ENCODE data around the gene BEST2. TPM values are rescaled to one million over a fixed set of nuclear protein-coding genes. Genes with fewer than 3 reads are reported as not detected.

The BEST2 gene
- total RNA-seq, 1 donor from 2014 or later = not detected

GRCh38 chr19:12774588-12775555 lies 23.3 kb downstream of the BEST2 start, which contains the start of gene HOOK2:
Gene HOOK2 (minus strand): TSS chr19:12775552. CDS start chr19:12775449, 103 bp downstream.
- peak within 1 kb of the TSS; percentile 73 for H3K27ac Mint-ChIP-seq
- no peaks in the 10 kb centered on the region for H3K36me3 Mint-ChIP-seq (ENCODE audit: low read depth)
- TF ChIP-seq CTCF (IDR thresholded peaks at IDR 0.05) = no peak
- peak within 1 kb of the TSS; percentile 80 for H3K4me3 Mint-ChIP-seq
- no peaks in the 10 kb centered on the region for H3K9me3 Mint-ChIP-seq
- intact Hi-C loops (cut with micrococcal nuclease) = no loop called here
- DNase-seq (no peak), ATAC-seq (ENCODE audit: low read depth) (no peak)
- peaks cover 37% of the 10 kb centered on the region for H3K4me1 Mint-ChIP-seq
- POLR2A ChIA-PET = interaction anchor here (1.0 to 12.7 kb wide), 4 partner anchors 17 to 52 kb away, joined by 3 to 909 read pairs (median 5); partner anchors contain the start of genes JUNB and RNASEH2A
- H3K27me3 Mint-ChIP-seq = no peaks in the 10 kb centered on the region
- CTCF ChIA-PET = interaction anchor here (1.3 to 9.1 kb wide), 2 partner anchors 9 to 21 kb away, joined by 9 to 278 read pairs; partner anchors contain the start of gene JUNB

- Mint-ChIP-seq H3K36me3 (ENCODE audit: low read depth) (no peaks in the 10 kb centered on the region), H3K27me3 (no peaks in the 10 kb centered on the region), H3K4me3 (peak overlapping the region; percentile 83), H3K27ac (peak overlapping the region; percentile 87), H3K9me3 (no peaks in the 10 kb centered on the region), H3K4me1 (peaks cover 48% of the 10 kb centered on the region)
- intact Hi-C loops (cut with micrococcal nuclease) = loop anchor here (1.0 kb wide), 2 partner anchors 11 to 19 kb away; no protein-coding TSS in a partner anchor
- peak; percentile 73 for TF ChIP-seq CTCF (IDR thresholded peaks at IDR 0.05)
- ATAC-seq (ENCODE audit: low read depth) (peak; percentile 37), DNase-seq (peak; percentile 85)
- ChIA-PET CTCF (interaction anchor here (0.6 to 9.1 kb wide), 11 partner anchors 10 to 95 kb away, joined by 3 to 278 read pairs (median 7); partner anchors contain the start of genes JUNB and RNASEH2A), POLR2A (interaction anchor here (0.5 to 12.7 kb wide), 9 partner anchors 13 to 167 kb away, joined by 3 to 909 read pairs (median 3); partner anchors contain the start of genes JUNB, MAN2B1, TNPO2 and WDR83)
These were observed 25.8 kb downstream of the BEST2 start for GRCh38 chr19:12777217-12778016.

- CTCF ChIA-PET = interaction anchor here (1.0 to 9.1 kb wide), 7 partner anchors 9 to 70 kb away, joined by 4 to 278 read pairs (median 13); partner anchors contain the start of genes JUNB and RNASEH2A
- Mint-ChIP-seq H3K27ac (peak overlapping the region; percentile 87), H3K27me3 (no peaks in the 10 kb centered on the region), H3K4me3 (peak overlapping the region; percentile 83), H3K36me3 (ENCODE audit: low read depth) (no peaks in the 10 kb centered on the region), H3K9me3 (no peaks in the 10 kb centered on the region), H3K4me1 (peaks cover 49% of the 10 kb centered on the region)
- POLR2A ChIA-PET = interaction anchor here (0.7 to 12.7 kb wide), 10 partner anchors 14 to 168 kb away, joined by 3 to 909 read pairs (median 4); partner anchors contain the start of genes JUNB, MAN2B1, THSD8 and TNPO2
- intact Hi-C loops (cut with micrococcal nuclease) = no loop called here
- DNase-seq (peak; percentile 51), ATAC-seq (ENCODE audit: low read depth) (peak; percentile 8)
- TF ChIP-seq CTCF (IDR thresholded peaks at IDR 0.05) = no peak
These were observed 26.7 kb downstream of the BEST2 start for GRCh38 chr19:12778017-12778904.

GRCh38 chr19:12778905-12779161 lies 27.2 kb downstream of the BEST2 start:
- peak overlapping the region; percentile 83 for H3K4me3 Mint-ChIP-seq
- ChIA-PET CTCF (interaction anchor here (1.0 to 9.1 kb wide), 6 partner anchors 9 to 69 kb away, joined by 4 to 278 read pairs (median 16); partner anchors contain the start of genes JUNB and RNASEH2A), POLR2A (interaction anchor here (0.7 to 12.7 kb wide), 7 partner anchors 13 to 417 kb away, joined by 3 to 909 read pairs (median 6); partner anchors contain the start of genes JUNB, MAN2B1, THSD8 and TNPO2)
- intact Hi-C loops (cut with micrococcal nuclease) = no loop called here
- TF ChIP-seq CTCF (IDR thresholded peaks at IDR 0.05) = no peak
- peaks cover 46% of the 10 kb centered on the region for H3K4me1 Mint-ChIP-seq
- DNase-seq (no peak), ATAC-seq (ENCODE audit: low read depth) (no peak)
- no peaks in the 10 kb centered on the region for H3K36me3 Mint-ChIP-seq (ENCODE audit: low read depth)
- H3K27ac Mint-ChIP-seq = peak overlapping the region; percentile 87
- H3K9me3 Mint-ChIP-seq = no peaks in the 10 kb centered on the region
- H3K27me3 Mint-ChIP-seq = no peaks in the 10 kb centered on the region
